Measurements from ENCODE around the gene CHD6. TPM values are rescaled to one million over a fixed set of nuclear protein-coding genes. Genes with fewer than 3 reads are reported as not detected.

Gene CHD6
- total RNA-seq, 1 donor from 2014 or later, result 114 TPM

DNA sequence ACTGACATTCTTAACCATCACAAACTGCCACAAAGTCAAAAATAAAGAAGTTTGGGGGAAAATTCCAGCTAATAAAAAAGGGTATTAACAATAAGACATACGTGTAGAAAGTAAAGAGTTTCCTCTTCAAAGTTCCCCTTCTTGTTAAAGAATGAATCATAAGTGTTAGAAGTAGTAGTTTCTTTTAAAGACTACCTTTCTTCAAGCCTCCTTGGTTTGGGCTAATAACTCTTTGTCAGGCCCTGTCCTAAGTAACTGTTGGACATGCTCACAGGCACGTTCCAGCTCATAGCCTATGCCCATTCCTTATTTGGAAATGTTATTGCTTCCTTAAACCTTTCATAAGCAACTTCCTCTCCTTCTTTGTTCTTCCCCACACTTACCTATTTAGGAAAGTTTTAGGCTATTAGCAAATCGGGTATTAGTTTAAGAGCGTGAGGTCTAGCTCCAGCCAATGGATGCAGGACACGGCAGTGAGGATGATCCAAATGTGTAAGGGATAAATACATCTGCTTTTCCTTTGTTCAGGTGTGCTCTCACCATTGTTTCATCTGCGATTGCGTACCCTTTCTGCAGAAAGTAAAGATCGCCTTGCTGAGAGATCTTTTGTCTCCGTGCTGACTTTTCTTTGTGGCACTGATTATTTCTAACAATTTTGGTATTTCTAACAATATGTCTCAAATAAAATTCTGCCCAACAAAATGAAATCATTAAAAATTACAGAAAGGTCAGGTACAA lies 64.9 kb downstream of the CHD6 start:
- H3K27me3 Mint-ChIP-seq, result no peaks in the 10 kb centered on the region
- H3K9me3 Mint-ChIP-seq (ENCODE audit: low read depth), result peaks cover 22% of the 10 kb centered on the region
- H3K4me1 Mint-ChIP-seq (ENCODE audit: low read depth), result peaks cover 5% of the 10 kb centered on the region
- no peak overlapping the region for H3K4me3 Mint-ChIP-seq (ENCODE audit: low read depth)
- peak overlapping the region; percentile 74 for H3K27ac Mint-ChIP-seq
- DNase-seq (ENCODE audit: low spot score, unreplicated experiment), result no peak
- peaks cover 51% of the 10 kb centered on the region for H3K36me3 Mint-ChIP-seq (ENCODE audit: insufficient read depth)
- TF ChIP-seq, protein P1, sequence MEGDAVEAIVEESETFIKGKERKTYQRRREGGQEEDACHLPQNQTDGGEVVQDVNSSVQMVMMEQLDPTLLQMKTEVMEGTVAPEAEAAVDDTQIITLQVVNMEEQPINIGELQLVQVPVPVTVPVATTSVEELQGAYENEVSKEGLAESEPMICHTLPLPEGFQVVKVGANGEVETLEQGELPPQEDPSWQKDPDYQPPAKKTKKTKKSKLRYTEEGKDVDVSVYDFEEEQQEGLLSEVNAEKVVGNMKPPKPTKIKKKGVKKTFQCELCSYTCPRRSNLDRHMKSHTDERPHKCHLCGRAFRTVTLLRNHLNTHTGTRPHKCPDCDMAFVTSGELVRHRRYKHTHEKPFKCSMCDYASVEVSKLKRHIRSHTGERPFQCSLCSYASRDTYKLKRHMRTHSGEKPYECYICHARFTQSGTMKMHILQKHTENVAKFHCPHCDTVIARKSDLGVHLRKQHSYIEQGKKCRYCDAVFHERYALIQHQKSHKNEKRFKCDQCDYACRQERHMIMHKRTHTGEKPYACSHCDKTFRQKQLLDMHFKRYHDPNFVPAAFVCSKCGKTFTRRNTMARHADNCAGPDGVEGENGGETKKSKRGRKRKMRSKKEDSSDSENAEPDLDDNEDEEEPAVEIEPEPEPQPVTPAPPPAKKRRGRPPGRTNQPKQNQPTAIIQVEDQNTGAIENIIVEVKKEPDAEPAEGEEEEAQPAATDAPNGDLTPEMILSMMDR (IDR thresholded peaks at IDR 0.05; ENCODE audit: unreplicated experiment), result no peak

DNA sequence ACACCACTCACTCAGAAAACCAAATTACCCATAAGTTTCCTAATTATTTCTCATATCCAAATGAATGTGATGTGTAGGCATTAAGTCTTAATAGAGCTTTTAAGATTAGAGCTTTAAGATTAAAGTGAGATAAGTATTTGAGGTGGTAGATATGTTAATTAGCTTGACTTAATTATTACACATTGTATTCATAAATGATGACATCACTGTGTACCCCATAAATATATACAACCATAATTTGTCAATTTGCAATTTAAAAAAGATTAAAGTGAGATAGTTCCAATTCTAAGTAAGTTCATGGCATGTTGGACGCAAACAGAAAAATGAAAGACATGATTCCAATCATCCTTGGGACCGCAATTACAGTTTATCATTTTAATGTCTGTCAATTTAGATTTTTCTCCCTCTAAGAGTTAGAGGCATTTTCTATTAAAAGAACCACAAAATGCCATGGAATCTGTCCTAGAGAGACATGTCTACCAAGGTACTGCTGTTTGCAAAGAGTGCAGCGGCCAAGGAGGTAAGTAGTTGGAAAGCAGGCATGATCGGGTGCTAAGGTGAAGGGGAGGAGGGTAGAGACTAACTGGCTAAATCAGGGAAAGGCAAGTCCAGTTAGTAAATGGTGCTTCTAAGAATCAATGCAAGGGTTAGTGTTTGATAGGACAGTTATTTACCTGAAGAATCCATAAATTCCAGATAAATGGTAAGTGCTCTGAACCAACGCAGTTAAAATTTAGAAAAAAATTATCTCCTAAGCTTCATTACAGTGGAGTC lies 65.7 kb downstream of the CHD6 start:
- no peak for DNase-seq (ENCODE audit: low spot score, unreplicated experiment)
- Mint-ChIP-seq H3K27ac (peak overlapping the region; percentile 42), H3K27me3 (no peaks in the 10 kb centered on the region), H3K36me3 (ENCODE audit: insufficient read depth) (peaks cover 46% of the 10 kb centered on the region), H3K9me3 (ENCODE audit: low read depth) (peaks cover 20% of the 10 kb centered on the region), H3K4me3 (ENCODE audit: low read depth) (no peak overlapping the region), H3K4me1 (ENCODE audit: low read depth) (peaks cover 5% of the 10 kb centered on the region)
- TF ChIP-seq, protein P1 (IDR thresholded peaks at IDR 0.05; ENCODE audit: unreplicated experiment), result no peak

DNA sequence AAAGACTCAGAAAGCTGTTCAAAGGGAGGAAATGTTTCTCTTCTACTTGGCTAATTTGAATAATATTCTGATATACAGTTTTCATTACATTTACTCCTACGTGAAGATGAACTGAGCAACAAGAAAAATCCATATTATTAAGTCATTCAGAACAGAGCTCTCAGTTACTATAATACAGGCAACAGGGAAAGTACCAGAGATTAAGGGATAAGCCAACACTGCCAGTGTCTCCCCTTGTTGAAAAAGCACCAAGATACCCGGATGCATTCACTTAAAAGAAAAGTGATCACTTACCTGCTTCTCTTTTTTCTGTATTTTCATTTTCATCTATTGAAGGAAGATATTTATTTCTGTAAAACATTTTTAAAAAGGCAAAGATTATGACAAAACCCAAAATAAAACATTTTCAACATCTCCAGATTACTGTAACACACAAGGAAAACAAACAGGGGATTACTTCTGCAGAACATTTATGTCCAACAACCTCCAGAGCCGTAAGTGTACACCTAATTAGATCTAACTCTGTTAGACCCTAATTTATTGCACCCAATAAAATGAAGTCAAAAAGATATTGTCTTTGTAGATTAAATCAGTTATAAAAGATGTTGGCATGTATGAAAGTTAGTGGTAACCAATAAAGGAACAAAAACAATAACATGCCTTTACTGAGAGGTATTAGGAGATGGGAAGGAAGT lies 67.0 kb downstream of the CHD6 start:
- no peak for DNase-seq (ENCODE audit: low spot score, unreplicated experiment)
- Mint-ChIP-seq H3K27me3 (no peaks in the 10 kb centered on the region), H3K27ac (no peak overlapping the region), H3K9me3 (ENCODE audit: low read depth) (peaks cover 9% of the 10 kb centered on the region), H3K36me3 (ENCODE audit: insufficient read depth) (peaks cover 34% of the 10 kb centered on the region), H3K4me3 (ENCODE audit: low read depth) (no peak overlapping the region), H3K4me1 (ENCODE audit: low read depth) (peaks cover 6% of the 10 kb centered on the region)
- TF ChIP-seq, protein P1 (IDR thresholded peaks at IDR 0.05; ENCODE audit: unreplicated experiment), result no peak

DNA sequence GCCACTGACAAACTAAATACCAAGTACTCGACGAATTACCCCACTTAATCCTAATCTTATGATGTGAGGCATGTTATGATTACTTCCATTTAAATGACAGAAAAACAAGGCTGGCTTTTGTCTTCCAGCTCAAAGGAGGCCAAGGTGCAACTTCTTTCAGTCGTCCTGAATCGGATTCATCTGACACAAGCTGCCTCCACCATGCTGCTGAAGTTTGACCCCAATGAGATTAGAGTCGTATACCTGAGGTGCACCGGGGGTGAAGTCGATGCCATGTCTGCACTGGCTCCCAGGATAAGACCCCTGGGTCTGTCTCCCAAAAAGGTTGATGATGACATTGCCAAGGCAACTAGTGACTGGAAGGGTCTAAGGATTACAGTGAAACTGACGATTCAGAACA lies 71.0 kb downstream of the CHD6 start:
- peaks cover 3% of the 10 kb centered on the region for H3K9me3 Mint-ChIP-seq (ENCODE audit: low read depth)
- peaks cover 1% of the 10 kb centered on the region for H3K4me1 Mint-ChIP-seq (ENCODE audit: low read depth)
- no peak overlapping the region for H3K4me3 Mint-ChIP-seq (ENCODE audit: low read depth)
- no peaks in the 10 kb centered on the region for H3K27me3 Mint-ChIP-seq
- DNase-seq (ENCODE audit: low spot score, unreplicated experiment), result no peak
- TF ChIP-seq, protein P1 (IDR thresholded peaks at IDR 0.05; ENCODE audit: unreplicated experiment), result no peak
- H3K27ac Mint-ChIP-seq, result peak overlapping the region; percentile 11
- peaks cover 22% of the 10 kb centered on the region for H3K36me3 Mint-ChIP-seq (ENCODE audit: insufficient read depth)

DNA sequence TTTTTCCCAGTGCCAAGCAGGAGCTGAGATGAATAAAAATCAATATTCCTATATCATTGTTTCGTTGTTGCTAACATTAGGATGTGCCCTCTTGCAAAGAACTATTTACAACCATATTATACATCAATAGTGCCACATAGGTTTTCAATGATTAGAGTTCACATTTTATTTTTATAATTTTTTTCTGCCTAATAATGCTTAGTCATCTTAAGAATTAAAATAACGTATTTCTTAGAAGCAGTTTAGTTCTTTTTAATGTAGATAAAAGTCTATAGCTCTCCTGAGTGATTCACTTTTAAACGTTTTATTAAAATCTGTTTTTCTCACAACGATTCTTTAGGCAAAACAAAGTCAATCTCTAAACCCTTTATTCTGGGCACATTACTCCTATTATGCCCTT lies 71.6 kb downstream of the CHD6 start:
- TF ChIP-seq, protein P1 (IDR thresholded peaks at IDR 0.05; ENCODE audit: unreplicated experiment), result no peak
- H3K27me3 Mint-ChIP-seq, result no peaks in the 10 kb centered on the region
- peaks cover 1% of the 10 kb centered on the region for H3K4me1 Mint-ChIP-seq (ENCODE audit: low read depth)
- H3K36me3 Mint-ChIP-seq (ENCODE audit: insufficient read depth), result peaks cover 21% of the 10 kb centered on the region
- DNase-seq (ENCODE audit: low spot score, unreplicated experiment), result no peak
- peaks cover 3% of the 10 kb centered on the region for H3K9me3 Mint-ChIP-seq (ENCODE audit: low read depth)
- H3K4me3 Mint-ChIP-seq (ENCODE audit: low read depth), result no peak overlapping the region
- no peak overlapping the region for H3K27ac Mint-ChIP-seq
